ENCODE data around the gene SYNRG.

DNA sequence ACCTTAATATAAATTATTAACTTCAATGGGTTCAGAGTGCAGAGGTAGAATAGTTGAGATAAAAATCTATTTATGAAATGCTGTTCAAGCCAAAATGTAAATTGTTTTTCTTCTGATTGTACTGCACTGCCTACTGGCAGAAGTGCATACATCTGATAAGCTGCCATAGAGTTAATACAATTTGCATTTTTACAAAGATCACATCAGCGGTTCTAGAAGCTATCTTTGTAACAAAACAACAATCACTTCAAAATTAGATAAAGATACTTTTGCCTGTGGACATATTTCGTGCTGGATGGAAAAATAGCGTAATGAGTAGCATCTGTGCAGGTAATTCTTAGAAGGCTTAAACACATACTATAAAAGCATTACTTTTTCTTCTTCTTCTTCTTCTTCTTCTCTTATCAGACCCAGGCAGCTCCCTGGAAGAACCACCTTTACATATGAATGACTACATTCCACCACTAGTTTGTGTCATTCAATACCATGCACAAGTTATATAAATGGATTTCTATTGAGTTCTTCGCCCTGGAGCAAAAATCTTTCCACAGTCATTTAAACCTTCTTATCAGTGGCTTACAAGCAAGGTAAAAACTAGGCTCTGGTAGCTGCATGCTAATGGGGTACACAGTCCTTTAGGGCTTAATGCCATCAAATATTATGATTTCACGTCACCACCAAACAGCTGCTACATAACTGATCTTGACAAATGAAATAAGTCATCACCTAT lies 47.0 kb downstream of the SYNRG start:
- no peak for TF ChIP-seq BHLHE40 (IDR thresholded peaks at IDR 0.05; ENCODE audit: borderline replicate concordance)
- no peak for TF ChIP-seq TARDBP (IDR thresholded peaks at IDR 0.05)
- TF ChIP-seq HDGF (IDR thresholded peaks at IDR 0.05; ENCODE audit: borderline replicate concordance): no peak
- TF ChIP-seq, protein P1, sequence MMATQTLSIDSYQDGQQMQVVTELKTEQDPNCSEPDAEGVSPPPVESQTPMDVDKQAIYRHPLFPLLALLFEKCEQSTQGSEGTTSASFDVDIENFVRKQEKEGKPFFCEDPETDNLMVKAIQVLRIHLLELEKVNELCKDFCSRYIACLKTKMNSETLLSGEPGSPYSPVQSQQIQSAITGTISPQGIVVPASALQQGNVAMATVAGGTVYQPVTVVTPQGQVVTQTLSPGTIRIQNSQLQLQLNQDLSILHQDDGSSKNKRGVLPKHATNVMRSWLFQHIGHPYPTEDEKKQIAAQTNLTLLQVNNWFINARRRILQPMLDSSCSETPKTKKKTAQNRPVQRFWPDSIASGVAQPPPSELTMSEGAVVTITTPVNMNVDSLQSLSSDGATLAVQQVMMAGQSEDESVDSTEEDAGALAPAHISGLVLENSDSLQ (IDR thresholded peaks at IDR 0.05): no peak
- TF ChIP-seq ZNF384 (IDR thresholded peaks at IDR 0.05): no peak
- TF ChIP-seq CTBP1 (IDR thresholded peaks at IDR 0.05; ENCODE audit: borderline replicate concordance): no peak
- no peak for TF ChIP-seq ARNT (IDR thresholded peaks at IDR 0.05)
- TF ChIP-seq ELF4 (IDR thresholded peaks at IDR 0.05): no peak

Measured in HEK293T (cell line).